GM23248 (cell line): Measurements from ENCODE around the gene SPATA2L. TPM values are rescaled to one million over a fixed set of nuclear protein-coding genes. Genes with fewer than 3 reads are reported as not detected.

Experiments used
- DNase-seq: peaks from one replicate; pipeline ENCODE4 v3.0.0-alpha.2; 2015
- H2AFZ ChIP-seq: fragments of 200-600 bp; sonication (generic); 2 replicates; pipeline ENCODE4 v1.6.1; 2016; ENCODE audit warnings: antibody characterized with exemption
- H3F3A ChIP-seq: fragments of 200-600 bp; sonication (generic); 2 replicates; pipeline ENCODE4 v1.6.1; 2016; ENCODE audit warnings: mild to moderate bottlenecking, antibody characterized with exemption, mixed run types; ENCODE audit not compliant: insufficient read depth
- H3K27ac ChIP-seq: fragments of 200-600 bp; sonication (generic); 2 replicates; pipeline ENCODE4 v1.5.1; 2016; ENCODE audit warnings: mild to moderate bottlenecking
- H3K27me3 ChIP-seq: fragments of 200-600 bp; sonication (generic); replicated peaks from 2 replicates; pipeline ENCODE4 v1.6.1; 2016; ENCODE audit warnings: mild to moderate bottlenecking; ENCODE audit not compliant: insufficient read depth
- H3K36me3 ChIP-seq: fragments of 200-600 bp; sonication (generic); 2 replicates; pipeline ENCODE4 v1.6.1; 2016; ENCODE audit warnings: low read depth, mild to moderate bottlenecking
- H3K4me1 ChIP-seq: fragments of 200-600 bp; sonication (generic); 2 replicates; pipeline ENCODE4 v1.6.1; 2016; ENCODE audit warnings: mild to moderate bottlenecking; ENCODE audit not compliant: insufficient read depth
- H3K4me2 ChIP-seq: fragments of 200-600 bp; sonication (generic); one replicate; pipeline ENCODE4 v1.6.1; 2016; ENCODE audit warnings: mild to moderate bottlenecking; ENCODE audit not compliant: unreplicated experiment
- H3K4me3 ChIP-seq: fragments of 200-600 bp; sonication (generic); 2 replicates; pipeline ENCODE4 v1.5.1; 2016; ENCODE audit warnings: mild to moderate bottlenecking
- H3K79me2 ChIP-seq: fragments of 200-600 bp; sonication (generic); 2 replicates; pipeline ENCODE4 v1.6.1; 2016; ENCODE audit warnings: mild to moderate bottlenecking; ENCODE audit not compliant: insufficient read depth
- H3K9ac ChIP-seq: fragments of 200-600 bp; sonication (generic); 2 replicates; pipeline ENCODE4 v1.6.1; 2016; ENCODE audit warnings: mild to moderate bottlenecking
- H3K9me2 ChIP-seq: fragments of 200-600 bp; sonication (generic); 2 replicates; pipeline ENCODE4 v1.6.1; 2016; ENCODE audit warnings: mixed run types, mild to moderate bottlenecking, moderate library complexity; ENCODE audit not compliant: insufficient read depth
- H3K9me3 ChIP-seq: fragments of 200-600 bp; sonication (generic); one replicate; pipeline ENCODE4 v1.6.1; 2017; ENCODE audit warnings: low read depth
- H4K20me1 ChIP-seq: fragments of 200-600 bp; sonication (generic); 2 replicates; pipeline ENCODE4 v1.6.0; 2016; ENCODE audit not compliant: insufficient read depth
- EZH2 ChIP-seq: fragments of 200-600 bp; sonication (generic); IDR thresholded peaks from 2 replicates; pipeline ENCODE4 v1.6.1; 2018; ENCODE audit warnings: antibody characterized with exemption, mild to moderate bottlenecking; ENCODE audit not compliant: insufficient read depth, poor library complexity, severe bottlenecking
- EZH2phosphoT487 ChIP-seq: fragments of 200-600 bp; sonication (generic); IDR thresholded peaks from 2 replicates; pipeline ENCODE4 v1.6.1; 2018; ENCODE audit warnings: antibody characterized with exemption, moderate library complexity, mild to moderate bottlenecking, low read depth; ENCODE audit not compliant: insufficient read depth
- WGBS, 2 experiments: methylation state at CpG; one replicate each; pipeline ENCODE4 v1.1.6; 2015 to 2017; ENCODE audit warnings: low lambda C conversion rate in 2 of 2, low coverage in 1 of 2; ENCODE audit errors: missing lambda C conversion rate in 2 of 2; 5-methylcytosine and 5-hydroxymethylcytosine counted together
- in situ Hi-C: fragments of 300-500 bp; cut with MboI; formaldehyde crosslinking; loops from 2 replicates; pipeline ENCODE4 v1.15.0; 2020
- polyA plus RNA-seq: library from polyadenylated mRNA; unstranded; fragments of >200 nt; fragmentation: Nextera tagmentation; extraction: Ambion mirVana; gene quantifications from 2 replicates; pipeline ENCODE4 v1.2.1, GENCODE V29; 2016
- total RNA-seq: library from RNA; depleted of rRNA; stranded (reverse); fragments of >200 nt; shearing (Covaris generic); gene quantifications from 2 replicates; pipeline ENCODE4 v1.2.3, GENCODE V29; 2014

Gene SPATA2L
- total and polyA plus RNA-seq, 2 experiments from 2014 or later: 12.7 to 27.5 TPM

DNA sequence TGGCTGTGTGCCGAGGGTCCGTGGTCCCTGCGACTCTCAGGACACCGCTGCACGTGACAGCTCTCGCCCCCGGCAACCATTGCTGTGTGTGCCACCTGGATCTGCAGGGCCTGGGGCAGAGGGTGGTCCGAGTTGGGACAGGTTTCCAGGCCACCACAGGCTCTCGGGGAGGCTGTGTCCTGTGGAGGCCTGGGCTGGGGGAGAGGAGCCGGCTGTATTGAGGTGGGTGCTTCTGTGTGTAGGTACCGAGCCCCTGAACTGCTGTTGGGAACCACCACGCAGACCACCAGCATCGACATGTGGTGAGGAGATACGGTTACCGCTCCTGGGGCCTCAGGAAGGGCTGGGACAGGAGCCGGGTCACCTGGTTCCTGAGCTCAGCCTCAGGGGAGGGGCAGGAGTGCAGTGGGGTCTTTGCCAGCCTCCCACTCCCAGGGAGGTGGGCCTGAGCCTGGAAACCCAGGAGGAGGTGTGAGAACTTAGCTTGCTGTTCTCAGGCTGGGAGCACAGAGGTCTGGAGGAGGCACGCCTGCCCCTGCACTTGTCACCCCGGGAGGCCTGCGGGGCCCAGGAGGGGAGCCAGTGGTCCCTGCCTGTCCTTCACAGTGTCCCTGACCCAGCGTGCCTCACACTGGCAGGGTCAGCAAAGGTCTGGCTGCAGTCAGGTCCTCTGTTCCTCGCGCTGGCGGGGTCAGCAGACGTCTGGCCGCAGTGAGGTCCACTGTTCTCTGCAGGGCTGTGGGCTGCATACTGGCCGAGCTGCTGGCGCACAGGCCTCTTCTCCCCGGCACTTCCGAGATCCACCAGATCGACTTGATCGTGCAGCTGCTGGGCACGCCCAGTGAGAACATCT, 7.3 kb downstream of the SPATA2L start:
- peaks cover 6% of the 10 kb centered on the region; the same call in 1 of the 2 replicates for H3K36me3 ChIP-seq
- H4K20me1 ChIP-seq: no peaks in the 10 kb centered on the region
- no peaks in the 10 kb centered on the region for H3K9me3 ChIP-seq
- TF ChIP-seq EZH2 (no peak), EZH2phosphoT487 (no peak)
- H3K4me3 ChIP-seq: no peak overlapping the region
- in situ Hi-C loops: no loop called here
- no peak overlapping the region for H3K4me2 ChIP-seq
- peaks cover 10% of the 10 kb centered on the region for H3K79me2 ChIP-seq
- no peaks in the 10 kb centered on the region for H3K4me1 ChIP-seq
- H3F3A ChIP-seq: no peaks in the 10 kb centered on the region
- 91 to 94% methylated on average over 27 to 31 of the region's 32 CpGs for WGBS, 2 experiments
- no peak for DNase-seq
- H3K27ac ChIP-seq: no peak overlapping the region
- no peaks in the 10 kb centered on the region for H3K27me3 ChIP-seq
- H3K9me2 ChIP-seq: no peaks in the 10 kb centered on the region
- H3K9ac ChIP-seq: no peak overlapping the region
- no peak overlapping the region for H2AFZ ChIP-seq

DNA sequence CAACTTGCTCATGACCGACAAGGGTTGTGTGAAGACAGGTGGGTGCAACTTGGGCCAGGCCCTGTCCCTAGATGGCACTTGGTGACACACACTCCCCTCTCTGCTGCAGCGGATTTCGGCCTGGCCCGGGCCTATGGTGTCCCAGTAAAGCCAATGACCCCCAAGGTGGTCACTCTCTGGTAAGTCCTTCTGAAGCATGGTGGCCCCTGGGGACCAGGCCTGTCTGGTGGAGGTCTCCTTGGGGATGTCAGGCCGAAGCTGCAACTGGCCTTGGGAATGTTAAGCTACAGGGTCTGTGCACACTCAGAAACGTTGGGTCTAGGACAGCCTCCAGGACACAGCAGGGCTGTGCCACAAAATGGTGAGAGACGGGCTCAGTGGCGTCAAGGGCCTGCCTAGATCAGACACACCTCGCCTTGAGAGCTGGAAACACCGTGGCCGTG, 8.2 kb downstream of the SPATA2L start:
- in situ Hi-C loops: no loop called here
- no peaks in the 10 kb centered on the region for H3K27me3 ChIP-seq
- H3K9me2 ChIP-seq: no peaks in the 10 kb centered on the region
- H4K20me1 ChIP-seq: no peaks in the 10 kb centered on the region
- H3K4me2 ChIP-seq: no peak overlapping the region
- H3K79me2 ChIP-seq: peaks cover 19% of the 10 kb centered on the region
- H3K4me3 ChIP-seq: no peak overlapping the region
- WGBS, 2 experiments: 89 to 90% methylated on average over 11 of the region's 11 CpGs
- no peak for TF ChIP-seq EZH2phosphoT487
- TF ChIP-seq EZH2: no peak
- DNase-seq: no peak
- peaks cover 6% of the 10 kb centered on the region; the same call in 1 of the 2 replicates for H3K36me3 ChIP-seq
- H3K4me1 ChIP-seq: no peaks in the 10 kb centered on the region
- no peaks in the 10 kb centered on the region for H3F3A ChIP-seq
- no peak overlapping the region for H3K9ac ChIP-seq
- H3K27ac ChIP-seq: no peak overlapping the region
- H3K9me3 ChIP-seq: no peaks in the 10 kb centered on the region
- no peak overlapping the region for H2AFZ ChIP-seq

GRCh38 chr16:89691986-89692569, 9.4 kb downstream of the SPATA2L start:
- no peaks in the 10 kb centered on the region for H3K27me3 ChIP-seq
- in situ Hi-C loops: no loop called here
- H4K20me1 ChIP-seq: no peaks in the 10 kb centered on the region
- DNase-seq: no peak
- no peaks in the 10 kb centered on the region for H3K9me2 ChIP-seq
- peaks cover 4% of the 10 kb centered on the region for H3K4me1 ChIP-seq
- H2AFZ ChIP-seq: no peak overlapping the region
- no peak overlapping the region for H3K27ac ChIP-seq
- no peak overlapping the region for H3K4me3 ChIP-seq
- no peaks in the 10 kb centered on the region for H3K9me3 ChIP-seq
- H3K79me2 ChIP-seq: peaks cover 31% of the 10 kb centered on the region
- no peak overlapping the region for H3K4me2 ChIP-seq
- peaks cover 7% of the 10 kb centered on the region; the same call in 1 of the 2 replicates for H3F3A ChIP-seq
- TF ChIP-seq EZH2 (no peak), EZH2phosphoT487 (no peak)
- peaks cover 6% of the 10 kb centered on the region; the same call in 1 of the 2 replicates for H3K36me3 ChIP-seq
- WGBS, 2 experiments: 91 to 95% methylated on average over 11 to 13 of the region's 13 CpGs
- no peak overlapping the region for H3K9ac ChIP-seq

DNA sequence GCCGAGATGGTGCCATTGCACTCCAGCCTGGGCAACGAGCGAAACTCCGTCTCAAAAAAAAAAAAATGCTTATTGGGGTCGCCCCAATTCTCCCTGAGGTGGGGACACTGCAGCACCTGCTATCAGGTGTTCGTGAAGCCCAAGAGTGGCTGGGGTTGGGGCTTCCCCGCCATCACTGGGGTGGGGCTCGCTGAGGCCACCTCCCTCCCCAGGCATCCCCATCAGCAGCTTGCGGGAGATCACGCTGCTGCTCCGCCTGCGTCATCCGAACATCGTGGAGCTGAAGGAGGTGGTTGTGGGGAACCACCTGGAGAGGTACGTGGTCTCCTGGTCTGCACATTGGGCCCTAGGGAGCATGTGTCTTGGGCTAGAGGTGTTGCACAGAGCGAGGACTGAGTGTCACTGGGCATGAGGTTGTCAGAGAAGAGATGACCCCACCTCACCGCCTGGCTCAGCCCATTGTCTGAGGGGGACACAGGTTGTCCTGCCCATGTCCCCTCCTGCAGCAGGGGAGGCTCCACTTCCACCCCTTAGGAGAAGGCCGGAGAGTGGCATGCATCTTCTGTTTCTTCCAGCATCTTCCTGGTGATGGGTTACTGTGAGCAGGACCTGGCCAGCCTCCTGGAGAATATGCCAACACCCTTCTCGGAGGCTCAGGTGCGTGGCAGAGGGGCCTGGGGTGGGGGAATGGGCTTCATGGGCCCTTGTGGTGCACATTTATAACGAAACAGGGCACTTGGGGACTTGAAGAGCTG, 10.1 kb downstream of the SPATA2L start:
- Histone ChIP-seq H3K4me1 (peaks cover 4% of the 10 kb centered on the region), H2AFZ (no peak overlapping the region), H3F3A (peaks cover 8% of the 10 kb centered on the region; the same call in 1 of the 2 replicates), H3K4me2 (no peak overlapping the region), H3K9me2 (no peaks in the 10 kb centered on the region), H3K27me3 (no peaks in the 10 kb centered on the region), H3K79me2 (peaks cover 32% of the 10 kb centered on the region), H3K27ac (no peak overlapping the region), H3K4me3 (no peak overlapping the region), H3K36me3 (peaks cover 6% of the 10 kb centered on the region; the same call in 1 of the 2 replicates), H4K20me1 (no peaks in the 10 kb centered on the region), H3K9me3 (no peaks in the 10 kb centered on the region), H3K9ac (no peak overlapping the region)
- in situ Hi-C loops: no loop called here
- WGBS, 2 experiments: 96 to 100% methylated on average over 17 to 21 of the region's 21 CpGs
- TF ChIP-seq EZH2 (no peak), EZH2phosphoT487 (no peak)
- no peak for DNase-seq
